Measurements from ENCODE around the gene SLC9A9. TPM values are rescaled to one million over a fixed set of nuclear protein-coding genes. Genes with fewer than 3 reads are reported as not detected.

Gene SLC9A9
- total and polyA plus RNA-seq, 12 donors, result 1.3 to 8.4 (median 3.0) TPM

GRCh38 chr3:143349455-143349854 is 498.8 kb downstream of the SLC9A9 start:
- no peaks in the 10 kb centered on the region for H3K36me3 ChIP-seq

GRCh38 chr3:143348486-143349327 is 499.6 kb downstream of the SLC9A9 start:
- 64 to 72% methylated on average over 5 of the region's 5 CpGs for WGBS, 2 donors

More at GRCh38 chr3:143349455-143349854, 498.8 kb downstream of the SLC9A9 start:
- Histone ChIP-seq H3K27ac (no peak overlapping the region), H3K9me3 (no peaks in the 10 kb centered on the region), H3K4me3 (no peak overlapping the region), H3K4me1 (peaks cover 0 to 24% (median 3%) of the 10 kb centered on the region in 9 donors), H3K27me3 (no peaks in the 10 kb centered on the region)
- intact Hi-C loops (cut with DNase I), result no loop called here
- ATAC-seq (no peak), DNase-seq (no peak)
- 93 to 98% methylated on average over 2 of the region's 2 CpGs for WGBS, 2 donors
- no peak for TF ChIP-seq CTCF (IDR thresholded peaks at IDR 0.05)

GRCh38 chr3:143344516-143345165 is 503.6 kb downstream of the SLC9A9 start:
- Histone ChIP-seq H3K4me3 (no peak overlapping the region), H3K9me3 (no peaks in the 10 kb centered on the region), H3K27ac (no peak overlapping the region), H3K27me3 (no peaks in the 10 kb centered on the region), H3K36me3 (no peaks in the 10 kb centered on the region), H3K4me1 (peaks cover 0 to 7% (median 0%) of the 10 kb centered on the region in 9 donors)
- intact Hi-C loops (cut with DNase I), result no loop called here
- ATAC-seq (no peak), DNase-seq (no peak)
- 72 to 78% methylated on average over 1 of the region's 1 CpG for WGBS, 2 donors
- TF ChIP-seq CTCF (IDR thresholded peaks at IDR 0.05), result no peak

More at GRCh38 chr3:143348486-143349327, 499.6 kb downstream of the SLC9A9 start:
- ATAC-seq (no peak), DNase-seq (no peak)
- Histone ChIP-seq H3K27me3 (no peaks in the 10 kb centered on the region), H3K27ac (no peak overlapping the region), H3K4me1 (peaks cover 0 to 23% (median 3%) of the 10 kb centered on the region in 9 donors), H3K4me3 (no peak overlapping the region), H3K9me3 (no peaks in the 10 kb centered on the region), H3K36me3 (no peaks in the 10 kb centered on the region)
- TF ChIP-seq CTCF (IDR thresholded peaks at IDR 0.05), result no peak
- intact Hi-C loops (cut with DNase I), result no loop called here

GRCh38 chr3:143343944-143344343 is 504.3 kb downstream of the SLC9A9 start:
- TF ChIP-seq CTCF (IDR thresholded peaks at IDR 0.05), result no peak
- Histone ChIP-seq H3K27ac (no peak overlapping the region), H3K36me3 (no peaks in the 10 kb centered on the region), H3K9me3 (no peaks in the 10 kb centered on the region), H3K27me3 (no peaks in the 10 kb centered on the region), H3K4me3 (no peak overlapping the region), H3K4me1 (peaks cover 0 to 6% (median 0%) of the 10 kb centered on the region in 9 donors)
- 71 to 84% methylated on average over 1 of the region's 1 CpG for WGBS, 2 donors
- ATAC-seq (no peak), DNase-seq (no peak)
- intact Hi-C loops (cut with DNase I), result no loop called here

All from heart right ventricle (tissue), 16 donors.